ENCODE results near the gene ARHGEF19. TPM values are rescaled to one million over a fixed set of nuclear protein-coding genes. Genes with fewer than 3 reads are reported as not detected.
"Not testable (repeated sequence)": the region's sequence is repeated elsewhere in the genome, so short reads cannot be mapped to it uniquely, and the experiment has no call there.

The ARHGEF19 gene
- total RNA-seq, 1 experiment from 2014 or later = 3.8 TPM

DNA sequence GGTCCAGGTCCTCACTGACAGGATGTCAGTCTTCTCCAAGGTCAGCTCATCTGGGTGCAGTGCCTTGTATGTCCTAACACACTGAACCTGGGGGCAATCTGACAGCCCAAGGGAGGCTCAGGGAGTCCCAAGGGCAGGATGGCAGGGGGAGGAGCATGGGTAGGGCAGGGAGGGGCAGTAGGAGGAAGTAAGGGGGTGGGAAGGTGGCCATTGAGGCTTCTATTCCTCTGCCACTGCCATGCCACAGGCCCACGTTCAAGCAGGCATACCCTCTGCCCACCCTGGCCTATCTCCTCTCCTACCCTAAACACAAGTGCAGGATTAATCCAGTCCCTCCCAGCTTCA, 13.3 kb downstream of the ARHGEF19 start:
- no peaks in the 10 kb centered on the region for H3K9me3 ChIP-seq (replicated peaks)
- no peak overlapping the region for H3K4me3 ChIP-seq
- H3K27me3 ChIP-seq (replicated peaks) = no peaks in the 10 kb centered on the region
- H3K4me1 ChIP-seq (replicated peaks) = peaks cover 4% of the 10 kb centered on the region
- no peak for DNase-seq (ENCODE audit: low read depth in 1 of 2, low spot score in 2 of 2)
- H3K36me3 ChIP-seq = no peaks in the 10 kb centered on the region
- no peak overlapping the region for H3K27ac ChIP-seq

DNA sequence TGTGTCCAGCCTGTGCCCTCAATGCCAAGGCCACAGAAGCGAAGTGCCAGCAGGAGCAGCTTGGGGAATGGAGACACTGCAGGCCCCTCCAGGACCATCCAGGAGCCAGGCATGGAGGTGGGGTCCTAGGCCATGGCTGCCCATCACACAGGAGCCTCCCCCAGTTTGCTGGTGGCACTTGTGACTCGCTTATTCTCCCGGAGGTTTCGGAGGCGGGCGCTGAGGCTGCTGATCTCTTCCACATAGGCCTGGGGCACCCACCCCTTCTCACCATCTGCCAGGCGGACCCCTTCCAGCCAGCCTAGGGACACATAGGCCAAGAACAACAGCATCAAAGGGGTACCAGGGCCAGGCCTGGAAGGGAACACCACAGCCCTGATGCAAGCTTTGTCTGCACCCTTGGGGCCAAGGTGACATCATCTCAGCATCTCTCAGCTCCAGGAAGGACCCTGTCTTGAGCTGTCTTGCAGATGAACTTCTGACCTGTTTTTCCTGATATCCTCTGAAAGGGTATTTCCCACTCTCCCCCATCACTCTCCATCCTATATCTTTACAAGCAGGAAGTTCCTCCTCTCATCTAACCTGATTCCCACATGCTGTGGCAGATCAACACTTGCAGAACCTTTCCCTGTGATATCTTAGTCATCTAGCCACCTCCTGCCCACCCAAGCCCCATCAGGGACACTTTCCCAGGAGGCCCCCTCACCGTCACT, 13.9 kb downstream of the ARHGEF19 start:
- Histone ChIP-seq H3K4me1 (replicated peaks) (peaks cover 4% of the 10 kb centered on the region), H3K9me3 (replicated peaks) (no peaks in the 10 kb centered on the region), H3K27me3 (replicated peaks) (no peaks in the 10 kb centered on the region), H3K36me3 (no peaks in the 10 kb centered on the region), H3K27ac (no peak overlapping the region), H3K4me3 (no peak overlapping the region)
- DNase-seq (ENCODE audit: low read depth in 1 of 2, low spot score in 2 of 2) = no peak

- H3K4me3 ChIP-seq = no peak overlapping the region
- H3K27ac ChIP-seq = no peak overlapping the region
- no peaks in the 10 kb centered on the region for H3K9me3 ChIP-seq (replicated peaks)
- DNase-seq (ENCODE audit: low read depth in 1 of 2, low spot score in 2 of 2) = no peak
- no peaks in the 10 kb centered on the region for H3K27me3 ChIP-seq (replicated peaks)
- no peaks in the 10 kb centered on the region for H3K36me3 ChIP-seq
- peaks cover 4% of the 10 kb centered on the region for H3K4me1 ChIP-seq (replicated peaks)
Observed at GRCh38 chr1:16196874-16197273, 15.6 kb downstream of the ARHGEF19 start.

DNA sequence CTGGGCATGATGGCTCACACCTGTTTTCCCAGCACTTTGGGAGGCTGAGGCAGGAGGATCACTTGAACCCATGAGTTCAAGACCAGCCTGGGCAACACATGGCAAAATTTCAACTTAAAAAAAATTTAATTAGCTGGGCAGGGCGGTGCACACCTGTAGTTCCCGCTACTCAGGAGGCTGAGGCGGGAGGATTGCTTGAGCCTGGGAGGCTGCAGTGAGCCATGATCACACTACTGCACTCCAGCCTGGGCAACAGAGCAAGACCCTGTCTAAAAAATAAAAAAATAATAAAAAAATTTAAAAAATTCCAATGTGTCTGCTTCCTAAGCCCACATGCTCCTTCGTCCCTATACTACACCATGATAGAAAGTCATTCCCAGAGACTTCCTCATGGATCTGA, 16.3 kb downstream of the ARHGEF19 start:
- H3K9me3 ChIP-seq (replicated peaks); H3K4me3 ChIP-seq; DNase-seq (ENCODE audit: low read depth in 1 of 2, low spot score in 2 of 2); H3K36me3 ChIP-seq; H3K27ac ChIP-seq; H3K4me1 ChIP-seq (replicated peaks); H3K27me3 ChIP-seq (replicated peaks): not testable (repeated sequence)

GRCh38 chr1:16195518-16195905, 16.9 kb downstream of the ARHGEF19 start:
- no peaks in the 10 kb centered on the region for H3K27me3 ChIP-seq (replicated peaks)
- H3K4me3 ChIP-seq = no peak overlapping the region
- no peak overlapping the region for H3K27ac ChIP-seq
- no peaks in the 10 kb centered on the region for H3K9me3 ChIP-seq (replicated peaks)
- H3K4me1 ChIP-seq (replicated peaks) = peaks cover 4% of the 10 kb centered on the region
- no peak for DNase-seq (ENCODE audit: low read depth in 1 of 2, low spot score in 2 of 2)
- H3K36me3 ChIP-seq = no peaks in the 10 kb centered on the region

- Histone ChIP-seq H3K4me3 (no peak overlapping the region), H3K27ac (no peak overlapping the region), H3K36me3 (no peaks in the 10 kb centered on the region), H3K9me3 (replicated peaks) (no peaks in the 10 kb centered on the region), H3K4me1 (replicated peaks) (peaks cover 11% of the 10 kb centered on the region), H3K27me3 (replicated peaks) (no peaks in the 10 kb centered on the region)
- DNase-seq (ENCODE audit: low read depth in 1 of 2, low spot score in 2 of 2) = no peak
Observed at GRCh38 chr1:16191916-16192546, 20.4 kb downstream of the ARHGEF19 start.

DNA sequence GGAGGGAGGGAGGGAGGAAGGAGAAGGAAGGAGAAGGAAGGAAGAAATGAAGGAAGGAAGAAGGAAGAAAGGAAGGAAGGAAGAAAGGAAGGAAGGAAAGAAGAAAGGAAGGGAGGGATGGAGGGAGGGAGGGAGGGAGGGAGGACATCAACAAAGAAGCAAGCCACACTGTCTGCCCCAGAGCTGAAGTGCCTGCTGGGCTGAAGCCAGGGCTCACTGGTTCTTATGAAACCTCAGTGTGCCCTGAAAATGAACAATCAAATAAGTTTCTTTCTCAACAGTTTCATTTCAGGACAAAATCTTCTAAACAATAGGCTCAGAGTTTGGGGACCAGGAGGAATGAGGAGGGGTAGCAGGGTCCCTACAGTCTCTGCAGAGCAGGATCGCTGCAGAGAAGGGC, 21.1 kb downstream of the ARHGEF19 start:
- no peak for DNase-seq (ENCODE audit: low read depth in 1 of 2, low spot score in 2 of 2)
- Histone ChIP-seq H3K4me1 (replicated peaks) (peaks cover 11% of the 10 kb centered on the region), H3K27me3 (replicated peaks) (no peaks in the 10 kb centered on the region), H3K4me3 (no peak overlapping the region), H3K27ac (no peak overlapping the region), H3K9me3 (replicated peaks) (no peaks in the 10 kb centered on the region), H3K36me3 (no peaks in the 10 kb centered on the region)

- H3K9me3 ChIP-seq (replicated peaks) = no peaks in the 10 kb centered on the region
- peaks cover 7% of the 10 kb centered on the region for H3K4me1 ChIP-seq (replicated peaks)
- H3K27me3 ChIP-seq (replicated peaks) = no peaks in the 10 kb centered on the region
- no peak for DNase-seq (ENCODE audit: low read depth in 1 of 2, low spot score in 2 of 2)
- no peak overlapping the region for H3K4me3 ChIP-seq
- H3K36me3 ChIP-seq = no peaks in the 10 kb centered on the region
- no peak overlapping the region for H3K27ac ChIP-seq
Observed at GRCh38 chr1:16189921-16190621, 22.4 kb downstream of the ARHGEF19 start.

- Histone ChIP-seq H3K4me1 (replicated peaks) (peaks cover 7% of the 10 kb centered on the region), H3K4me3 (no peak overlapping the region), H3K27me3 (replicated peaks) (no peaks in the 10 kb centered on the region), H3K36me3 (no peaks in the 10 kb centered on the region), H3K9me3 (replicated peaks) (no peaks in the 10 kb centered on the region), H3K27ac (no peak overlapping the region)
- DNase-seq (ENCODE audit: low read depth in 1 of 2, low spot score in 2 of 2) = no peak
Observed at GRCh38 chr1:16189003-16189402, 23.4 kb downstream of the ARHGEF19 start.

- peak overlapping the region; percentile 21; the same call in 1 of the 2 replicates for H3K27ac ChIP-seq
- H3K36me3 ChIP-seq = no peaks in the 10 kb centered on the region
- H3K4me1 ChIP-seq (replicated peaks) = peaks cover 7% of the 10 kb centered on the region
- H3K27me3 ChIP-seq (replicated peaks) = no peaks in the 10 kb centered on the region
- H3K9me3 ChIP-seq (replicated peaks) = no peaks in the 10 kb centered on the region
- DNase-seq (ENCODE audit: low read depth in 1 of 2, low spot score in 2 of 2) = peak; percentile 75 to 84
- no peak overlapping the region for H3K4me3 ChIP-seq
Observed at GRCh38 chr1:16187748-16188401, 24.6 kb downstream of the ARHGEF19 start.

DNA sequence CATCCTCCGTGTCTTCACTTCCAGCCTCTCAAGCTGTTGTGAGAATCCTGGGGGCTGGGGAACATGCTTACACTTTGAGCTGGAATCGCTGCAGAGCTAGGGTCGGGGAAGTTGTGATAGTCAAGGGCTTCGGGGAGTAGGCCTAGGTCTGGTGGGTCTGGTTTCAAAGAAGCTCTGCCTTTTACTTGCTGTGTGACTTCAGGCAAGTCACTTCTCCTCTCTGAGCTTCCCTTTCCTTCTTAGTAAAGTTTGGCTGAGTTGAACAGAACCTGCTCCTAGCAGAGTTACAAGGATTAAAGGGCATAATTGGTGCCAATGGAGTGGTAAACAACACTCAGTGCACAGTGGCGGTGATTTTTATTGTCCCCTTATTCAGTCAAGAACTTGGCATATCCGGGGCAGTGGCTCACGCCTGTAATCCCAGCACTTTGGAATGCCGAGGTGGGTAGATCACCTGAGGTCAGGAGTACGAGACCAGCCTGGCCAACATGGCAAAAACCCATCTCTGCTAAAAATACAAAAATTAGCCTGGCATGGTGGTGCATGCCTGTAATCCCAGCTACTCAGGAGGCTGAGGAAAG, 25.7 kb downstream of the ARHGEF19 start:
- Histone ChIP-seq H3K4me3 (no peak overlapping the region), H3K27ac (no peak overlapping the region), H3K27me3 (replicated peaks) (no peaks in the 10 kb centered on the region), H3K36me3 (no peaks in the 10 kb centered on the region), H3K4me1 (replicated peaks) (peaks cover 19% of the 10 kb centered on the region), H3K9me3 (replicated peaks) (no peaks in the 10 kb centered on the region)
- DNase-seq (ENCODE audit: low read depth in 1 of 2, low spot score in 2 of 2) = no peak

DNA sequence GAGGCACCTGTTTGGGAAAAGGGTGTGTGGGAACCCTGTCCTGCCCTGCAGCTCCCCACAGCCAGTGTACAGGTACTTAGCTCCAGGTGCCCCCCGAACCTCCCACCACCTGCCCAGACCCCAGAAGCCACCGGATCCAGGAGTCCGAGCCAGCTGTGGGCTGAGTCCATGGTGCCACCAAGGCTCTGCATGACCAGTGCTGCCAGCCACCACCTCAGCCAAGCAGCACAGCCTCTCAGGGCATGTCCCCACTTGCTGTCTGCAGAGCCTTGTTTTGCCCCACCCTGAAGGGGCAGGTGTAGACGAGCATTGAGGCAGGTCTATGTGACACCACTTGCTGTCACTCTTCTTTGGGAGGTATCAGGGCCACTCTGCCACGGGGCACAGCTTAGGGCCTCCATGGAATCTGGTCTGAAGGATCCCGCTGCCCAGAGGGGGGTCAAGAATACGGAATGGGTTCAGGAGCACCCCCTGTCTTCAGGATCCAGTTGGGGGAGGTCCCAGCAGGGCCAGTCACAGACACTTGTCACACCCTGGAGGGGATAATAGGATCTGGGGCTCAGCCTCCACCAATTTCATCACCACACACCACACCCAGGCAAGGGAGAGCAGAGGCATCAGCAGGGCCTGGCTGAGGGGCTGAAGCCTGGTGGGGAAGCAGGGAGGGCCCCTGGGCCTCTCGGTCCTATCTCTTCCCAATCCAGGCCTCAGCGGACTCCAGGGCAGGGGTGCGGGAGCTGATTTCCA, 27.7 kb downstream of the ARHGEF19 start:
- H3K27me3 ChIP-seq (replicated peaks) = no peaks in the 10 kb centered on the region
- H3K9me3 ChIP-seq (replicated peaks) = no peaks in the 10 kb centered on the region
- no peak overlapping the region for H3K27ac ChIP-seq
- no peaks in the 10 kb centered on the region; the same call in 1 of the 2 replicates for H3K36me3 ChIP-seq
- no peak overlapping the region for H3K4me3 ChIP-seq
- peaks cover 38% of the 10 kb centered on the region for H3K4me1 ChIP-seq (replicated peaks)
- DNase-seq (ENCODE audit: low read depth in 1 of 2, low spot score in 2 of 2) = no peak

Measured in SJSA1 (cell line).